K562 (cell line): ENCODE results near the gene SOHLH1. TPM values are rescaled to one million over a fixed set of nuclear protein-coding genes. Genes with fewer than 3 reads are reported as not detected.

ENCODE experiments used
- ATAC-seq: fragments of 200-7000 bp; cut with Tn5 transposase; 3 replicates; pipeline ENCODE4 v1.9.1; 2020; ENCODE audit warnings: moderate library complexity
- BruUV-seq: library from RNA; stranded (reverse); fragments of 400-500 nt; replicated peaks from 2 replicates; lab custom pipeline; 2021; lab: Mats Ljungman, UMichigan
- CTCF ChIA-PET: fragments of 300-600 bp; formaldehyde crosslinking; extraction: SDS; loops from one replicate; lab custom pipeline; 2021; ENCODE audit warnings: low intra/inter-chr PET ratio; lab: Yijun Ruan, JAX
- POLR2A ChIA-PET: fragments of 300-600, 350-650 bp; sonication (Branson Sonifier 250); formaldehyde crosslinking; extraction: SDS; loops from one replicate; lab custom pipeline; 2021; ENCODE audit warnings: antibody characterized with exemption, inconsistent platforms; lab: Yijun Ruan, JAX
- DNase-seq, 4 experiments: peaks; one replicate each; pipeline versions ENCODE4 v3.0.0 to v3.0.0-alpha.2; 2011 to 2018; ENCODE audit warnings: low spot score in 3 of 4, mixed read lengths in 3 of 4; ENCODE audit errors: extremely low read depth in 1 of 4
- FAIRE-seq: peaks from 2 replicates; lab custom pipeline; 2011; peaks lifted over from hg19 to GRCh38; lab: Jason Lieb, UNC
- H2AFZ ChIP-seq: 2 replicates; pipeline ENCODE4 v1.6.0; 2011; ENCODE audit warnings: low read depth, low read length, control low read depth, inconsistent platforms
- H3K27ac ChIP-seq: fragments of 200-600 bp; 3 replicates; pipeline ENCODE4 v1.8.0; 2011; ENCODE audit warnings: low read depth, mild to moderate bottlenecking, control low read depth, inconsistent platforms, low read length, moderate library complexity, mixed read lengths; ENCODE audit errors: extremely low read depth
- H3K27me3 ChIP-seq, 2 experiments: fragments of 300-600 bp in 1 of 2; 2 replicates in 1 of 2; 3 replicates in 1 of 2; pipeline versions ENCODE4 v1.6.0 to v1.8.0; 2011; ENCODE audit warnings: inconsistent platforms in 2 of 2, low read length in 2 of 2, mild to moderate bottlenecking in 1 of 2, mixed read lengths in 1 of 2, moderate library complexity in 1 of 2; ENCODE audit not compliant: control insufficient read depth in 2 of 2, insufficient read depth in 2 of 2
- H3K36me3 ChIP-seq: fragments of 300-600 bp; 3 replicates; pipeline ENCODE4 v1.8.0; 2011; ENCODE audit warnings: mild to moderate bottlenecking, low read length, inconsistent platforms; ENCODE audit not compliant: control insufficient read depth, insufficient read depth
- H3K4me1 ChIP-seq, 2 experiments: fragments of 200-600 bp in 1 of 2; replicated peaks in 1 of 2; 2 replicates in 1 of 2; 3 replicates in 1 of 2; pipeline versions ENCODE4 v1.5.1 to v1.8.0; 2011; ENCODE audit warnings: inconsistent platforms in 2 of 2, low read length in 2 of 2, mild to moderate bottlenecking in 1 of 2, mixed read lengths in 1 of 2, moderate library complexity in 1 of 2; ENCODE audit not compliant: control insufficient read depth in 2 of 2, insufficient read depth in 2 of 2
- H3K4me2 ChIP-seq: 2 replicates; pipeline ENCODE4 v1.6.1; 2011; ENCODE audit warnings: low read length, control low read depth, inconsistent platforms, mixed read lengths; ENCODE audit not compliant: insufficient read depth
- H3K4me3 ChIP-seq: fragments of 200-600 bp; sonication (generic), shearing (Covaris generic); 2 replicates; pipeline ENCODE4 v1.5.1; 2016; ENCODE audit warnings: control low read depth, inconsistent platforms
- H3K79me2 ChIP-seq: fragments of 200-600 bp; 3 replicates; pipeline ENCODE4 v1.8.0; 2011; ENCODE audit warnings: low read length, inconsistent platforms; ENCODE audit not compliant: control insufficient read depth, insufficient read depth
- H3K9ac ChIP-seq, 2 experiments: 2 replicates each; pipeline versions ENCODE4 v1.6.0 to v1.6.1; 2011; ENCODE audit warnings: low read depth in 2 of 2, low read length in 2 of 2, control low read depth in 1 of 2, inconsistent platforms in 1 of 2, mild to moderate bottlenecking in 1 of 2, mixed read lengths in 1 of 2; ENCODE audit not compliant: insufficient read depth in 1 of 2
- H3K9me1 ChIP-seq: one replicate; pipeline ENCODE4 v1.6.0; 2011; ENCODE audit warnings: inconsistent platforms, mild to moderate bottlenecking, low read length, moderate library complexity; ENCODE audit not compliant: control insufficient read depth, insufficient read depth
- H3K9me3 ChIP-seq: replicated peaks from 2 replicates; pipeline ENCODE4 v1.5.1; 2011; ENCODE audit warnings: low read depth, low read length, inconsistent platforms; ENCODE audit not compliant: control insufficient read depth, insufficient read depth
- H4K20me1 ChIP-seq: replicated peaks from 2 replicates; pipeline ENCODE4 v1.6.1; 2011; ENCODE audit warnings: low read length, inconsistent platforms, mixed read lengths; ENCODE audit not compliant: control insufficient read depth, insufficient read depth
- ESRRB ChIP-seq: fragments of 250-450 bp; sonication (Bioruptor Pico); IDR thresholded peaks from 2 replicates; pipeline ENCODE4 v1.5.0; 2020; ENCODE audit warnings: mild to moderate bottlenecking, moderate library complexity, borderline replicate concordance
- KAT2B ChIP-seq: IDR thresholded peaks from one replicate; pipeline ENCODE4 v1.6.1; 2012; ENCODE audit warnings: low read depth, mild to moderate bottlenecking, control low read depth, inconsistent platforms, low read length, moderate library complexity
- MIER1 ChIP-seq: fragments of 450-650 bp; IDR thresholded peaks from 2 replicates; pipeline ENCODE4 v1.6.1; 2016; ENCODE audit warnings: antibody characterized with exemption, mild to moderate bottlenecking, low read depth
- MTA3 ChIP-seq: fragments of 450-650 bp; formaldehyde crosslinking; IDR thresholded peaks from 2 replicates; pipeline ENCODE4 v1.6.1; 2017; ENCODE audit warnings: mild to moderate bottlenecking, borderline replicate concordance
- POLR3G ChIP-seq: IDR thresholded peaks from 2 replicates; pipeline ENCODE4 v1.6.1; 2011; ENCODE audit not compliant: insufficient read length, insufficient replicate concordance; ENCODE audit errors: extremely low read depth
- YBX1 ChIP-seq: fragments of 450-650 bp; IDR thresholded peaks from 2 replicates; pipeline ENCODE4 v1.7.1; 2016; ENCODE audit warnings: mild to moderate bottlenecking
- ZNF143 ChIP-seq: sonication (generic); formaldehyde crosslinking; IDR thresholded peaks from 2 replicates; pipeline ENCODE4 v1.9.0; 2022; ENCODE audit warnings: mild to moderate bottlenecking, missing genetic modification reagents
- ZNF551 ChIP-seq: fragments of 250-450 bp; sonication (Bioruptor Pico); IDR thresholded peaks from 2 replicates; pipeline ENCODE4 v1.5.0; 2021; ENCODE audit warnings: mild to moderate bottlenecking, moderate library complexity
- ZNF764 ChIP-seq: fragments of 250-450 bp; sonication (Bioruptor Pico); IDR thresholded peaks from 2 replicates; pipeline ENCODE4 v1.4.0; 2020; ENCODE audit warnings: low read depth, mild to moderate bottlenecking, moderate library complexity
- WGBS: fragments of 100-300 bp; shearing (Covaris generic); methylation state at CpG from one replicate; pipeline ENCODE4 v1.1.6; 2016; ENCODE audit warnings: low coverage, mixed read lengths; ENCODE audit not compliant: insufficient coverage; ENCODE audit errors: missing lambda C conversion rate; 5-methylcytosine and 5-hydroxymethylcytosine counted together
- in situ Hi-C: fragments of 300-500 bp; cut with MboI; formaldehyde crosslinking; loops from 4 replicates; pipeline ENCODE4 v1.15.0; 2018; ENCODE audit warnings: inconsistent platforms, mixed read lengths
- intact Hi-C: fragments of 100-400 bp; cut with micrococcal nuclease; formaldehyde crosslinking; loops from 2 replicates; pipeline ENCODE4 v1.14.2; 2022
- polyA plus RNA-seq, 8 experiments: library from polyadenylated mRNA; depleted of rRNA in 4 of 8; stranded (reverse) in 5 of 8; unstranded in 3 of 8; fragments of >200 nt; fragmentation: Nextera tagmentation in 2 of 8; fragmentation: Illumina TruSeq in 1 of 8; extraction: Ambion mirVana in 2 of 8; extraction: Trizol in 1 of 8; gene quantifications; 2 replicates each; pipeline versions ENCODE4 v1.2.1 to v1.2.3, GENCODE V29; 2011 to 2014; ENCODE audit warnings: inconsistent platforms in 1 of 8, missing spikeins in 1 of 8
- total RNA-seq, 7 experiments: library from RNA; depleted of rRNA in 6 of 7; stranded (reverse); fragments of >200 nt in 6 of 7; fragmentation: Illumina TruSeq in 2 of 7; extraction: Trizol in 2 of 7; gene quantifications; 2 replicates each; pipeline versions ENCODE4 v1.2.1 to v1.2.3, GENCODE V29; 2011 to 2021; ENCODE audit warnings: low replicate concordance in 1 of 7

Gene SOHLH1
- total and polyA plus RNA-seq, 9 of the 15 experiments (the other 6 are each of a cell fraction or from before 2014, with no cell fraction given), result 0.17 to 0.41 (median 0.29) TPM; not detected in 6

GRCh38 chr9:135743021-135743420 lies 43.7 kb upstream of the SOHLH1 start (continued):
- TF ChIP-seq ZNF143 (CRISPR knock-in tag) (no peak), POLR3G (no peak), MIER1 (no peak), KAT2B (no peak), YBX1 (no peak), ESRRB (CRISPR knock-in tag) (no peak), ZNF551 (no peak), MTA3 (no peak)
- TF ChIP-seq, all 486 proteins: peak for 0

DNA sequence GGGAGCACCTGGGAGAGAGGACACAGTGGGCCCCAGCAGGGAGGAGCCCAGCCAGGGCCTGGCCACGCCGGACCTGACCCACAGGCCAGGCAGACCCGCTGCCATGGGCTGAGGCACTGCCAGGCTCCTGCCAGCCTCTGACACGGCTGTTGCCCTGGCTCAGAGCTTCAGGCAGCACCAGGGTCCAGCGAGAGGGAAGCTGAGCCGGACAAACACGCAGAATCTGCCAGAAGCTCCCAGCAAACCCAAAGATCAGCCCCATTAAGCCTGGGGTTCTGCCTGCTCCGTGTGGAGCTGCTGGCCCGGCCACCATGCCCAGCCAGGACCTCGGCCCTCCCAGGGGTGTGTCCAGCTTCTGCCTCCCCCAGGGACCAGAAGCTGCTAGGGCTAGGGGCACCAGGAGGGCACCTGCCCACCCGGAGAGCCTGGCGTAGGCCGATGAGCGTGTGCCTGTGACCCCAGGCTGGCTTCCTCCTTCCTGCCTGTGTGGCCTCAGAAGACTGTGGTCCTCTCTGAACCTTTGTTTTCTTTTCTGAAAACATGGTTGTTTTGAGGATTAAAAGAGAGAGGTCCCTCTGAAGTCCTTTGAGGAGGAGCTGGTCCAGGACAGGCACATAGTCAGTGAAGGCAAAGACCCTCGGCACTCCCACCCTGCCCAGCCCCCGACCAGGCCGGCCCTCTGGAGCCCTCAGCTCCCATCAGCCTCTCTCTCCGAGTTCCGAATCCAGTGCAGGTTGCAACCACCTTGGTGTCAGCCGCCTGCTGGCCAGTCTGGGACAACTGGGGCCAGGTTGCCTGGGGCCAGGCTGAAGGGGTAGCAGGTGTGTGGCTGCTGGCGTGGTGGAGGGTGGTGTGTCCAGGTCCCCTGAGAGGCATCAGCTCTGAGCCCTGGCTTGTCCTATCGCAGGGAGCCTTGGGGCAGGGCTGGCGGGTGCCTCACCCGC lies 42.3 kb upstream of the SOHLH1 start:
- peaks cover 8% of the 10 kb centered on the region; the same call in 1 of the 2 replicates for H4K20me1 ChIP-seq
- no TSS peak for BruUV-seq
- 1% methylated on average over 20 of the region's 24 CpGs for WGBS
- DNase-seq (peak in 1 of 4 experiments; percentile 20), FAIRE-seq (no peak), ATAC-seq (peak; percentile 60)
- no peak overlapping the region for H3K9ac ChIP-seq
- in situ Hi-C loops (no loop called here), intact Hi-C loops (no loop called here)
- H3K36me3 ChIP-seq, result no peaks in the 10 kb centered on the region
- H3K4me3 ChIP-seq, result no peak overlapping the region
- ChIA-PET POLR2A (interaction anchor here (0.6 to 1.1 kb wide), 2 partner anchors 10 kb away, joined by 3 to 4 read pairs; no protein-coding TSS in a partner anchor), CTCF (interaction anchor here (0.6 kb wide), 1 partner anchor 39 kb away, joined by 3 read pairs; no protein-coding TSS in a partner anchor)
- no peaks in the 10 kb centered on the region for H3K79me2 ChIP-seq
- H3K9me1 ChIP-seq, result no peaks in the 10 kb centered on the region
- H2AFZ ChIP-seq, result no peak overlapping the region
- H3K4me1 ChIP-seq, result peaks cover 0 to 56% of the 10 kb centered on the region in 2 experiments; a peak in 1 of 5 replicates
- no peaks in the 10 kb centered on the region for H3K9me3 ChIP-seq
- H3K27ac ChIP-seq, result no peak overlapping the region
- H3K4me2 ChIP-seq, result no peak overlapping the region
- peaks cover 14 to 70% of the 10 kb centered on the region in 2 experiments; a peak in 4 of 5 replicates for H3K27me3 ChIP-seq
- TF ChIP-seq ZNF764 (CRISPR knock-in tag), result no peak
